H9 (cell line): ENCODE results near the gene GYS1. TPM values are rescaled to one million over a fixed set of nuclear protein-coding genes. Genes with fewer than 3 reads are reported as not detected.

Source experiments
- DNase-seq: peaks from one replicate; pipeline ENCODE4 v3.0.0-alpha.2; 2017
- H2AFZ ChIP-seq: one replicate; pipeline ENCODE4 v1.6.1; 2013; ENCODE audit warnings: mild to moderate bottlenecking, low read length, control low read depth, moderate library complexity
- H2AK5ac ChIP-seq: 2 replicates; pipeline ENCODE4 v1.6.1; 2013; ENCODE audit warnings: low read length, control low read depth, mixed read lengths; ENCODE audit not compliant: insufficient read length
- H2BK120ac ChIP-seq: one replicate; pipeline ENCODE4 v1.6.1; 2013; ENCODE audit warnings: low read depth, mild to moderate bottlenecking, low read length, control low read depth, inconsistent platforms; ENCODE audit not compliant: poor library complexity, severe bottlenecking
- H2BK12ac ChIP-seq: 2 replicates; pipeline ENCODE4 v1.6.1; 2013; ENCODE audit warnings: low read length, control low read depth, mixed read lengths, low read depth; ENCODE audit not compliant: insufficient read length
- H2BK15ac ChIP-seq: 2 replicates; pipeline ENCODE4 v1.6.1; 2013; ENCODE audit warnings: low read depth, low read length, control low read depth
- H2BK20ac ChIP-seq: one replicate; pipeline ENCODE4 v1.6.1; 2013; ENCODE audit warnings: low read depth, mild to moderate bottlenecking, low read length, control low read depth, inconsistent platforms; ENCODE audit not compliant: poor library complexity, severe bottlenecking
- H2BK5ac ChIP-seq: 2 replicates; pipeline ENCODE4 v1.6.1; 2013; ENCODE audit warnings: low read length, control low read depth, mixed read lengths; ENCODE audit not compliant: insufficient read length
- H3K14ac ChIP-seq: 2 replicates; pipeline ENCODE4 v1.6.1; 2013; ENCODE audit warnings: low read length, control low read depth; ENCODE audit not compliant: insufficient read depth
- H3K18ac ChIP-seq: 2 replicates; pipeline ENCODE4 v1.6.1; 2013; ENCODE audit warnings: low read depth, mild to moderate bottlenecking, mixed read lengths, low read length, control low read depth; ENCODE audit not compliant: insufficient read length
- H3K23ac ChIP-seq: 2 replicates; pipeline ENCODE4 v1.6.1; 2013; ENCODE audit warnings: low read length, control low read depth, mixed read lengths, low read depth; ENCODE audit not compliant: insufficient read length
- H3K23me2 ChIP-seq: 2 replicates; pipeline ENCODE4 v1.6.1; 2013; ENCODE audit warnings: low read depth, mild to moderate bottlenecking, mixed read lengths, low read length, control low read depth; ENCODE audit not compliant: insufficient read length, poor library complexity, severe bottlenecking
- H3K27ac ChIP-seq: 2 replicates; pipeline ENCODE4 v1.5.1; 2013; ENCODE audit warnings: low read length, control low read depth, mixed read lengths, low read depth; ENCODE audit not compliant: insufficient read length
- H3K27me3 ChIP-seq: 2 replicates; pipeline ENCODE4 v1.6.1; 2013; ENCODE audit warnings: low read length, control low read depth, inconsistent platforms; ENCODE audit not compliant: insufficient read depth
- H3K4ac ChIP-seq: 2 replicates; pipeline ENCODE4 v1.6.1; 2013; ENCODE audit warnings: low read depth, mild to moderate bottlenecking, control low read depth, inconsistent platforms, low read length, moderate library complexity
- H3K4me1 ChIP-seq: 2 replicates; pipeline ENCODE4 v1.6.1; 2013; ENCODE audit warnings: low read length, control low read depth, inconsistent platforms; ENCODE audit not compliant: insufficient read depth
- H3K4me2 ChIP-seq: 2 replicates; pipeline ENCODE4 v1.6.1; 2013; ENCODE audit warnings: low read length, control low read depth, mixed read lengths; ENCODE audit not compliant: insufficient read length, insufficient read depth
- H3K56ac ChIP-seq: 2 replicates; pipeline ENCODE4 v1.6.1; 2013; ENCODE audit warnings: low read depth, mild to moderate bottlenecking, mixed read lengths, low read length, control low read depth; ENCODE audit not compliant: insufficient read length
- H3K79me1 ChIP-seq: 2 replicates; pipeline ENCODE4 v1.6.1; 2013; ENCODE audit warnings: low read depth, mild to moderate bottlenecking, moderate library complexity, low read length, control low read depth, inconsistent platforms; ENCODE audit not compliant: insufficient read depth, poor library complexity, severe bottlenecking
- H3K79me2 ChIP-seq: 2 replicates; pipeline ENCODE4 v1.6.1; 2013; ENCODE audit warnings: low read length, control low read depth, inconsistent platforms; ENCODE audit not compliant: insufficient read depth
- H3K9ac ChIP-seq: 2 replicates; pipeline ENCODE4 v1.6.1; 2013; ENCODE audit warnings: low read length, control low read depth, mixed read lengths; ENCODE audit not compliant: insufficient read length; ENCODE audit errors: extremely low read depth
- H3K9me3 ChIP-seq: one replicate; pipeline ENCODE4 v1.6.1; 2013; ENCODE audit warnings: low read depth, low read length, inconsistent platforms; ENCODE audit not compliant: control insufficient read depth
- H3T11ph ChIP-seq: one replicate; pipeline ENCODE4 v1.6.1; 2013; ENCODE audit warnings: mild to moderate bottlenecking, low read length, control low read depth, inconsistent platforms
- H4K20me1 ChIP-seq: one replicate; pipeline ENCODE4 v1.6.1; 2013; ENCODE audit not compliant: control insufficient read depth, insufficient read length, insufficient read depth
- H4K5ac ChIP-seq: 2 replicates; pipeline ENCODE4 v1.6.1; 2013; ENCODE audit warnings: low read depth, mild to moderate bottlenecking, mixed read lengths, low read length, control low read depth; ENCODE audit not compliant: insufficient read length
- H4K8ac ChIP-seq: replicated peaks from 2 replicates; pipeline ENCODE4 v1.6.1; 2013; ENCODE audit warnings: low read length, control low read depth, mixed read lengths, low read depth; ENCODE audit not compliant: insufficient read length
- H4K91ac ChIP-seq: 2 replicates; pipeline ENCODE4 v1.6.1; 2013; ENCODE audit warnings: low read depth, mild to moderate bottlenecking, moderate library complexity, mixed read lengths, low read length, control low read depth; ENCODE audit not compliant: insufficient read length
- H3K27ac Mint-ChIP-seq, 3 experiments: 2 replicates in 2 of 3; 3 replicates in 1 of 3; pipeline ENCODE4 v1.8.0; 2020 to 2021; ENCODE audit warnings: mixed read lengths in 3 of 3, mild to moderate bottlenecking in 1 of 3, moderate library complexity in 1 of 3
- H3K27me3 Mint-ChIP-seq: 2 replicates; pipeline ENCODE4 v1.8.0; 2021; ENCODE audit warnings: low read depth, mild to moderate bottlenecking, moderate library complexity, mixed read lengths
- H3K36me3 Mint-ChIP-seq, 3 experiments: 2 replicates in 2 of 3; 3 replicates in 1 of 3; pipeline ENCODE4 v1.8.0; 2020 to 2021; ENCODE audit warnings: low read depth in 3 of 3, mixed read lengths in 3 of 3; ENCODE audit not compliant: insufficient read depth in 1 of 3
- H3K4me1 Mint-ChIP-seq, 2 experiments: 2 replicates each; pipeline ENCODE4 v1.8.0; 2020; ENCODE audit warnings: mixed read lengths in 2 of 2
- H3K4me3 Mint-ChIP-seq, 2 experiments: 2 replicates in 1 of 2; 3 replicates in 1 of 2; pipeline ENCODE4 v1.8.0; 2020 to 2021; ENCODE audit warnings: mild to moderate bottlenecking in 2 of 2, mixed read lengths in 2 of 2, moderate library complexity in 1 of 2
- H3K9me3 Mint-ChIP-seq, 2 experiments: 2 replicates in 1 of 2; 3 replicates in 1 of 2; pipeline ENCODE4 v1.8.0; 2020; ENCODE audit warnings: mild to moderate bottlenecking in 2 of 2, mixed read lengths in 2 of 2, moderate library complexity in 1 of 2
- WGBS: extraction: QIAGEN DNeasy Blood & Tissue Kit; methylation state at CpG from one replicate; pipeline ENCODE4 v1.1.7; 2013; ENCODE audit warnings: missing lambda C conversion rate, low lambda C conversion rate, mixed read lengths; ENCODE audit not compliant: insufficient read length; ENCODE audit errors: extremely low coverage; 5-methylcytosine and 5-hydroxymethylcytosine counted together
- total RNA-seq: library from RNA; stranded (reverse); gene quantifications from 2 replicates; pipeline ENCODE4 v1.2.1, GENCODE V29; 2021
- TF ChIP-seq, protein P1 (sequence below): fragments of 200-600 bp; sonication (generic); conservative IDR thresholded peaks from 3 replicates; pipeline ENCODE4 v1.8.0; 2021; ENCODE audit warnings: antibody characterized with exemption, mild to moderate bottlenecking

The GYS1 gene
- total RNA-seq, 1 experiment from 2014 or later: 44.3 TPM

DNA sequence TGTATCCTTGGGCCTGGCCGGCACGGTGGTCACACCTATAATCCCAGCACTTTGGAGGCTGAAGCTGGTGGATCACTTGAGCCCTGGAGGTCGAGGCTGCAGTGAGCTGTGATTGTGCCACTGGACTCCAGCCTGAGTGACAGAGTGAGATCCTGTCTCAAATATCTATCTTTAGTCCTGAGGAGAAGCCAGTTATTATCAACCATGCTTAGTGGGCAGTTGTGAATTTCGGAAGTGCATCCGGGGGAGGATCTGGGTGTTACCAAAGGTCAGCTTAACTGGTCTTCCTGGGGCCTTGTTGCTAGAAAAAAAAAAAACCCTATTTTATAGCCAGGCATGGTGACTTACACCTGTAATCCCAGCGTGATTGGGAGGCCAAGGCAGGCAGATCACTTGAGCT lies 50.0 kb downstream of the GYS1 start:
- TF ChIP-seq, protein P1, sequence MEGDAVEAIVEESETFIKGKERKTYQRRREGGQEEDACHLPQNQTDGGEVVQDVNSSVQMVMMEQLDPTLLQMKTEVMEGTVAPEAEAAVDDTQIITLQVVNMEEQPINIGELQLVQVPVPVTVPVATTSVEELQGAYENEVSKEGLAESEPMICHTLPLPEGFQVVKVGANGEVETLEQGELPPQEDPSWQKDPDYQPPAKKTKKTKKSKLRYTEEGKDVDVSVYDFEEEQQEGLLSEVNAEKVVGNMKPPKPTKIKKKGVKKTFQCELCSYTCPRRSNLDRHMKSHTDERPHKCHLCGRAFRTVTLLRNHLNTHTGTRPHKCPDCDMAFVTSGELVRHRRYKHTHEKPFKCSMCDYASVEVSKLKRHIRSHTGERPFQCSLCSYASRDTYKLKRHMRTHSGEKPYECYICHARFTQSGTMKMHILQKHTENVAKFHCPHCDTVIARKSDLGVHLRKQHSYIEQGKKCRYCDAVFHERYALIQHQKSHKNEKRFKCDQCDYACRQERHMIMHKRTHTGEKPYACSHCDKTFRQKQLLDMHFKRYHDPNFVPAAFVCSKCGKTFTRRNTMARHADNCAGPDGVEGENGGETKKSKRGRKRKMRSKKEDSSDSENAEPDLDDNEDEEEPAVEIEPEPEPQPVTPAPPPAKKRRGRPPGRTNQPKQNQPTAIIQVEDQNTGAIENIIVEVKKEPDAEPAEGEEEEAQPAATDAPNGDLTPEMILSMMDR: no peak
- Histone ChIP-seq H4K91ac (no peak overlapping the region), H3K18ac (no peak overlapping the region), H4K8ac (no peak overlapping the region), H3K4me2 (no peak overlapping the region), H3K56ac (no peak overlapping the region), H4K20me1 (no peaks in the 10 kb centered on the region), H2BK12ac (no peak overlapping the region), H3K14ac (no peak overlapping the region), H2BK15ac (no peak overlapping the region), H2BK120ac (no peak overlapping the region), H3T11ph (no peak overlapping the region), H3K79me1 (no peaks in the 10 kb centered on the region), H3K27me3 (no peaks in the 10 kb centered on the region; the same call in 1 of the 2 replicates), H2BK5ac (no peak overlapping the region), H3K23me2 (no peaks in the 10 kb centered on the region), H3K23ac (no peak overlapping the region), H3K79me2 (no peaks in the 10 kb centered on the region), H2AFZ (no peak overlapping the region), H2AK5ac (no peak overlapping the region), H2BK20ac (no peak overlapping the region), H3K4ac (no peak overlapping the region), H3K9ac (no peak overlapping the region), H3K9me3 (no peaks in the 10 kb centered on the region), H4K5ac (no peak overlapping the region), H3K27ac (no peak overlapping the region), H3K4me1 (no peaks in the 10 kb centered on the region)
- Mint-ChIP-seq H3K4me1 (no peaks in the 10 kb centered on the region), H3K4me3 (no peak overlapping the region; a peak in 1 of 5 replicates), H3K36me3 (peaks cover 10 to 18% (median 11%) of the 10 kb centered on the region in 3 experiments), H3K9me3 (peaks cover 0 to 2% of the 10 kb centered on the region in 2 experiments; a peak in 3 of 5 replicates), H3K27me3 (peaks cover 5% of the 10 kb centered on the region; the same call in 1 of the 2 replicates), H3K27ac (no peak overlapping the region; a peak in 1 of 7 replicates)
- DNase-seq: no peak
- WGBS: no CpG with 5 or more reads among the region's 6 CpGs
